Caki2 (cell line): ENCODE data around the gene TOR1A. TPM values are rescaled to one million over a fixed set of nuclear protein-coding genes. Genes with fewer than 3 reads are reported as not detected.

Experiments
- DNase-seq: peaks from one replicate; pipeline ENCODE4 v3.0.0-alpha.2; 2015; ENCODE audit warnings: low read depth
- in situ Hi-C: cut with HindIII; loops from 2 replicates; pipeline ENCODE4 v1.10.0; 2016; ENCODE audit warnings: low sequenced_read_pairs, low pct_unique_long_range_greater_than_20kb, mixed read lengths
- total RNA-seq: library from RNA; depleted of rRNA; stranded (reverse); fragments of >200 nt; shearing (Covaris generic); gene quantifications from 2 replicates; pipeline ENCODE4 v1.2.3, GENCODE V29; 2014; ENCODE audit warnings: low replicate concordance

The TOR1A gene
- total RNA-seq, 1 experiment from 2014 or later: 38.7 TPM

DNA sequence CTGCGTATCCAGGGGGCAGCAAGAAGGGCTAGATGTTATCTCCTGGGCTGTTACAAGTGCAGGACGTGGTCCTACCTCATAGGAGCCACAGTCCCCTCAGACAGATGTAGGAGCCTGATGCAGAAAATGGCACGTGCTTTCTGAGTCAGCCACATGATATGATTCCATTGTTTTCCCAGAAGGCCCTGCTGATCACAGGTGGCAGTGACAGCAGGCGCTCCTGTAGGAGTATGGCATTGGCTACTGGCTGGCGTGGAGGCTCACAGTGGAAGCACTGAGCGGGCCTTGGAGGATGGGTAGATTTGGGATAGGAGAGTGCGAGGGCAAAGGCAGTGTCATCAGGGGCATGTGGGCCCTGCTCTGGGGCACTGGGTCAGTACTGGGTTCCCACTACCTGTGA lies 33.3 kb upstream of the TOR1A start:
- in situ Hi-C loops: no loop called here
- DNase-seq: no peak

DNA sequence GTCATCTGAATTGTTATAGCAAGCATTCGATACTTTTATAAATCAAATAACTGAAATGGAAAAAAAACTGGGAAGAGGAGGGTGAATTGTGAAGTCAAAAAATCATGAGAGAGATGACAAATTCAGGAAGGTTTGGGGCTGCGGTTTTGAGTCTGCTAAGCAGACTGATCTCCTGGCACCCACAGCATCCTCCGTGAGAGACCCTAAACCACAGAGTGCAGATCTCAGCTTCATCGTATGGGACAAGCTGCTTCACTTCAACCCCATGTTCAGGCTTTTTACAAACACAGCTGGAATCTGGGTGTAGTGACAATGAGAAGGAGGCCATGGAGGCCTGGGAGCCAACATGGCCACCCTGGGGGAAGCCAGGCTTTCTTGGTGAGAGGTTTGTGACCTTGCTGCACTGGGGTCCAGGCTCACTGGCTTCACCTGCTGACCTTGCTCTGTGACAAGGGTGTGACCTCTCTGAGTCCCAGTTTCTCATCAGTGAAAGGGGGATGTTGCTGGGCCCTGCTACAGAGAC lies 30.7 kb upstream of the TOR1A start:
- no peak for DNase-seq
- in situ Hi-C loops: no loop called here

DNA sequence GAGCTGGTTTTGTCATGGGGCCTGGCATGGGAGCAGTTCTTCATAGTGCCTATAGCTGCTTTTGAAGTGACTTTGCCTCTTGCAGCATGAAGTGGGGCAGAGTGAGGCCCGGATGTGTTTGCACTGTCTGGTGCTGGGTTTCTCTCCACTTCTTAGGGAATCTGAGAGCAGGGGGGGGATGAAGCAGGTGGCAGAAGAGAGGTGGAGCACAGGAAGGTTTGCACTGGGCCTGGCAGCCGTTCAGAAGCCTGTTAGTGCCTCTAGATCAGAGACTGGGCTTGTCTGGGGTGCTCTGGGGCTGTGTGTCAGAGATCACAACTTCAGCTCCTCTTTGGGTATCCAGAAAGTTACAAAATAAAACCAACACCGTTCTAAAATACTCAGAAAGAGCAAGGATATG lies 29.7 kb upstream of the TOR1A start:
- in situ Hi-C loops: no loop called here
- no peak for DNase-seq

DNA sequence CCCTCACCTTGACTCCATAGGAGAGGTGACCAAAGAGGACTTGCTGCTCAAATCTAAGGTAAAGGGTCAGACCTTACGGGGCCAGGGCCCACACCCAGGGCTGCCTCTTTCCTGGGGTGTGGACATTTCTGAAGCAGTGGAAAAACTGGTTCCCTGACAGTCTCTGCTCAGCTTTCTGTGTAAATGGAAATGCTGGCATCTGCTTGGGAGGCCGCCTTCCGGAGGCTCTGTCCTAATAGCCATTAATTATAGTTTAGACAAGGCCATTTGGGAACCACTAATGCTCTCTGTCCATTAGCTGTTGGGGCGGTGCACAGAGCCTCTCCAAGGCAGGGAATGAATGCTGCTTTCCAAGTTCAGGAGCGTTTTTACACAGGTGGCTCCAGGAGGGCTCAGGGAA lies 28.6 kb upstream of the TOR1A start:
- DNase-seq: no peak
- in situ Hi-C loops: no loop called here

DNA sequence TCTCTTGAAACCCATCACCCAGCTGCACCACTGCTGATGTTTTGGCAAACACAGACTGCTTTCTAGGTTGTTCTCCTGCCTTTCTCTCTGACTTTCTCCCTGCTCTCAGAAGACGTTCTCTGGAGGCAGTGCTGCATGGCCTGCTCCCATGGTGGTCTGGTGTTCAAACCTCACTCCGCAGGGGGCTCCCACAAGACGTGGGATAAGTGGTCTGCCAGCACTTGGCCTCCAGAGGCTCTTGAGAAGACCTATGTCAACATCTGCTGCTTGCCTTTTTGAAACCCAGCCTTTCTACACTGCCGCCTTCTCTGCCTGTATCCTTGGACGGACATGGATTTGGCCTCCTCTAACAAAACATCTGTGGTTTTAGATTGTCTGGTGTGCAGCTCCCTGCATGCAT lies 27.9 kb upstream of the TOR1A start:
- in situ Hi-C loops: no loop called here

DNA sequence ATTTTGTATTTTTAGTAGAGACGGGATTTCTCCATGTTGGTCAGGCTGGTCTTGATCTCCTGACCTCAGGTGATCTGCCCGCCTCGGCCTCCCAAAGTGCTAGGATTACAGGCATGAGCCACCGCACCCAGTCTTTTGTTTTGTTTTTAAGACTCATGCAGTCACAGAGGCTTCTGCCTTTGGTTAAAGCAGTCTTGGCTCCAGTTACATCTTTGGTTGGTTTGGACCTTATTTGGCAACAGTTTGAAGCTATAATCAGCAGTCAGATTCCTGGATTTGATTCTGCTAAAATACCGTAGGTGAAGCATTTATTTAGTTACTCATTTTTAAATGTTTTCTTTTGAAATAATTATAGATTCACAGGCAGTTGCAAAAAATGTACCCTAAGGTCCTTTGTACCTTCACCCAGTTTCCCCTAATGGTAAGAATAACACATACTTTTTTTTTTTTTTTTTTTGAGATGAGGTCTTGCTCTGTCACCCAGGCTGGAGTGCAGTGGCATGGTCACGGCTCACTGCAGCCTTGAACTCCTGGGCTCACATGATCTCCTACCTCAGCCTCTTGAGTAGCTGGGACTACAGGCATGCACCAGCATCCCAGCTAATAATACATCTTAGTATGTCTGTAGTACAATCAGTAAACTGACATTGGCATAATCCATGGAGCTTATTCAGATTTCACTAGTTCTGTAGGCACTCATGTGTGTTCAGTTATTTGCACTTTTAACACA lies 27.1 kb upstream of the TOR1A start:
- peak; percentile 95 for DNase-seq

More for the DNA sequence above, 27.9 kb upstream of the TOR1A start:
- DNase-seq: no peak

DNA sequence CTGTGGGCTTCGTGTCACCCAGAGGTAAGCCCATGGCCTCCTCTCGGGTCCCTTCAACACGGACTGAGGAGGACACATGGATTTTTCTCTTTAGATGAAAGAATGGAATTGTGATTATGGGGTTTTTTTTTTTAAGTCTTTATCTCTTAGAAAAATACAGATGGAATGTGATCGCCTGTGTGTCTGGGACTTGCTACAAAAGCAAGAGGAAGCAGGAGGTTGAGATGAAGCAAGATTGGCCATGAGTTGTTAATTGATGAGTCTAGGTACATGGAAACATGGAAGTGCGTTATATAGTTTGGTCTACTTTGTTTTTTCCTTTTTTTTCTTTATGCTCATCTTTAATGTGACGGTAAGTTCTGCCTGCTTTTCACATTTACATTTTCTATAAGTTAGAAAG lies 26.0 kb upstream of the TOR1A start:
- peak; percentile 33 for DNase-seq
- in situ Hi-C loops: no loop called here

More for the DNA sequence above, 27.1 kb upstream of the TOR1A start:
- in situ Hi-C loops: no loop called here

DNA sequence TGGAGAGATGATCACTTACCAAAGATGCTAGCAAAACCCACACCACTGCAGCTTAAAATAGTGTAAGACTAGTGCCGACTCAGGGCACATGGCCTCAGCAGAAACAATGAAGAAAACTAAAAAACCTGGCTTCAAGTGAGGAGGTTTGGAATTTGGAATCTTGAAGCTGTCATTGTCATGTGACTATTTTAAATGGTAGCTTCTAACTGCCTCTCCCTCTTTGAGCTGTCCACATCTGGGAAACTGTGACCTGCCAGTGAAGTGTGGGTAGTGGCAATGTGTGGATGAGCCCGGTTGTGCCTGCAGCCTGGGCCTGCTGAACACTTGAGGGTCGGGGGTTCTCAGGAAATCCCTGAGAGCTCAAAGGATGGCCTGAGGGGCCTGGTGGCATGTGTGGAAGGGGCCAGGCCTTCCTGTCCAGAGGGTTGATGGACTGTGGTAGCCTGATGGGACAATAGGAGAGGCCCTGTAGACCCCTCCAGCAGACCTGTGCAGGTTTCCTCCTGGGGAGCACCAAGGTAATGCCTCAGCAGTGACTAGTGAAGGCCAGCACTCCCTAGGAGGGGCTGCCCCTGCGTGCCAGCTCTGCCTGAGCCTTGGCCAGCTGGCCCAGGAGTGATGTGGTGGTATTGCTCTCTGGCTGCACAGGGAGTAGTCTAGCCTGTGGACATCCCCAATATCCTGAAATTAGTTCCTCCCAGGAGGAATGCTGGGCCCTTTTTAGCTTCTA lies 24.9 kb upstream of the TOR1A start:
- in situ Hi-C loops: no loop called here
- DNase-seq: no peak

DNA sequence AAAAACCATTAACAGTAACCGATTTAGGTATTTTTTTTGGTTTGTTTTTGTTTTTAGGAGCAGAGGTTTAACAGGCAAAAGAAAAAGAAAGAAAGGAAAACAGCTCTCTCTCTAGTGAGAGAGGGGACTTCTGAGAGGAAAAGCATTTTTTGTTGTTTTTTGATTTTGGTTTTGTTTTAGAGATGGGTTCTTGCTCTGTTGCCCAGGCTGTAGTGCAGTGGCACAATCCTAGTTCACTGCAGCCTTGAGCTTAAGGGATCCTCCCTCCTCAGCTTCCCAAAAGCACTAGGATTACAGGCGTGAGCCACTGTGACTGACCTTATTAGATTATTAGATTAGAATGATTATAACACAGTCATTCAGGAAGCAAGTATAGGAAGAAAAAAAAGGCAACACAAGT lies 21.4 kb upstream of the TOR1A start:
- in situ Hi-C loops: no loop called here
- DNase-seq: no peak

DNA sequence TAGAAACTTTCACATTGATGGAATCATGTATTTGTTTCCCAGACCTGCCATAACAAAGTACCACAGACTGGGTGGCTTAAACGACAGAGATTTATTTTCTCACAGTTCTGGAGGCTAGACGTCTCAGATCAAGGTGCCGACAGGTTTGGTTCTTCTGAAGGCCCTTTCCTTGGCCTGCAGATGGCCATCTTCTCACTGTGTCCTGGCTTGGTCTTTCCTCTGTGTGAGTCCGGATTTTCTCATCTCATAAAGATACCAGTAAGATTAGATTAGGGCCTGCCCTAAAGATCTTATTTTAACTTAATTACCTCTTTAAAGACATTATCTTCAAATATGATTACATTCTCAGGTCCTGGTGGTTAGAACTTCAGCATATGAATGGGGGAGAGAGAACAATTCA lies 17.1 kb upstream of the TOR1A start:
- in situ Hi-C loops: no loop called here
- DNase-seq: no peak

DNA sequence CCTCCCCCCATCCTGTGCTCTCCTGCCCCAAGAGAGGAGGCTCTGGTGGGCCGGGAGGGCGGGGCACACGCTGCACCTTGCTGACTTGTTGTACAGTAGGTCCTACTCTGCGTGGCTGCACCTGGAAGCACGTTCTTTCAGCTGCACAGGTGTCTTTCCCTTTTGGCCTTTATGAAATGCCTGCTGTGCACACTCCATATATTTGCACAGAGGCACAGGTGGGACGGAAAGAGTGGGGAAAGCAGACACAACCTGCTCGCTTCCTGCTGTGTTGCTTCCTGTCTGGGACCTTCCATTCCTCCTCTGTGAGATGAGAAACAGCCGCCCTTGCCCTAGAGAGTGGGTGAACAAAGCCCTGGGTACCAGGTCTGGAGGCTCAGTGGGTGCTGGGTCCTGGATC lies 16.1 kb upstream of the TOR1A start:
- DNase-seq: no peak
- in situ Hi-C loops: no loop called here

DNA sequence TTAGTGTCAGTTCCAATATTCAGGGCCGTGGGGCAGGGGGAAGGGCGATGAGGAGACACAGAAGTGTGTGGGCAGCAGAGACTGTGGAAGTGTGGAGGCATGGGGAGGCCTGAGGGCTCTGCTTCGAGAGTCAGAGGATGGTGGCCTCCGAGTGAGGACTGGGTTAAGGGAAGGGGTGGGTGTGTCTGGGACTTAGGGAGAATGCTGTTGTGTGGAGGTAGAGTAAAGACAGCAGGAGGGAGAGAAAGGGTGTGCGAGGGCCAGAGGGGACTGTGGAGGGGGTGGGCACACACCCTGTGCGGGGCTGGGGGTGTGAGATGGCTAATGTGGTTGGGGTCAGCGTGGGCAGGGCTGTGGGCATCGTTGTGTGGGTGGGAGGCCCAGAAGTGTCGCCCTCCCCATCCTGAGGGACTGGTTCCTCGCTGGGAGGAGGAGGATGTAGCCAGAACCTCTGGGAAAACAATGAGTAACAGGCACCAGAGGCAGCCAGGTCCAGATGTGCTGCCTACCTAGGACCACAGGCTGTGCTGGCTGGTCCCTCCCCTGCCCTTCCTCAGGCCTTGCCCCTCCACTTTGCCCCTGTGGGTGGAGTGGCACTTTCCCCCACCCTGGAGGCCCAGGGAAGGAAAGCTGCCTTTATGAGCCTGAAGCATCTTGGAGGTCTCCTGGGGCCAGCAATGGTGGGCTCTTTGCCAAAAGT lies 15.5 kb upstream of the TOR1A start:
- no peak for DNase-seq
- in situ Hi-C loops: no loop called here

DNA sequence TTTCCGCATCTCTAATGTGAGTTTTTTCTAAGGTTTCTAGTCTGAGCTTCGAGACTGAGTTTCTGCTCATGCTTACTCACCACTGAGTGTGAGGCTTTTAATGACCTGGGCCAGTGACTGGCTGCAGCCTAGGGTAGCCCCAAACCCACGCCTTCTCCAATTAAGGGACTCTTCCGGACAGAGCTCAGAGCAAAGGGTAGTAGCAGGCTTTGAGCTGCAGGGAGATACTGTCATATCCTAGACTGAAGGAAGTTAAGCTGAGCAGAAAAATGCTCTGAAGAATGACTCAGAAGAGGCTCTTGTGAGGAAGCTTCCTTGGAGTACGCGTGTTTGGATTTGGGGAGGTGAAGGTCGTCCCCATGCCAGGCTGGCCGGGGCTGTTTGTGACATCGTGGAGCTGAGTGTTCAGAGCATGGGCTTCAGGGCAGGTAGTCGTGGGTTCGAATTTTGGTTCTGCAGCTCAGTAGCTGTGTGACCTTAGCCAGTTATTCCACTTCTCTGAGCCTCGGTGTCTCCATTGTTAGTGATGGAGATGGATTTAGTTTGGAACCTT lies 14.8 kb upstream of the TOR1A start:
- in situ Hi-C loops: no loop called here
- DNase-seq: peak; percentile 55

DNA sequence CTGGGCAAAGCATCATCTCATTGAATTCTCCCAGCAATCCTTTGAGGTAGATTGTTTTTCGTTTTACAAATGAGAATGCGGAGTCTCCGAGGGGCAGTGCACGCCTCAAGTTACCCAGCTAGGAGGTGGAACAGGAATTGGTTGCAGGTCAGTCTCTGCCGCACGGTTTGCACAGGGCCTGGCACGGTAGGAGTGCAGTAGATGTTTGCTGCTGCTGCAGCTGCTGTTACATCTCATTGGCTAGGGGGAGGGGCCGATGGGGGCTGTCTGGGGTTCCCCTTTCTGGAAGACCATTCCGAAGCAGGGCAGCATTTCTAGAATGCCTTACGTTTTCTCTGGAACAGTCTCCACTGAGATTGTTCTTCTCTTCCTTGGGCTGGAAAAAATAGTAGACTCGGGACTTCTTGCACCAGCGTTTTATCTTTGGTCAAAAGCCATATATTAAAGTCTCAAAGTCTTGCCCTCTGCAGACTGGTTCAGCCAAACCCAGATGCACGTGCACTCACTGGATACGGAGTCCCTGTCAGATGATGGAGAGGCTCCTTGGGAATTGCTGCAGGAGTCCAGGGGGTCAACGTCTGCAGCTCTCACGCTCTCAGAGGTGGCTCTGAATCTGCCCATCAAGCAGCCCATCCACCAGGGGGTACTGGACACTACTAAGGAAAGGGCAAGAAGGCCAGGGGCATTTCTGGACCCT lies 12.5 kb upstream of the TOR1A start:
- DNase-seq: no peak
- in situ Hi-C loops: no loop called here

DNA sequence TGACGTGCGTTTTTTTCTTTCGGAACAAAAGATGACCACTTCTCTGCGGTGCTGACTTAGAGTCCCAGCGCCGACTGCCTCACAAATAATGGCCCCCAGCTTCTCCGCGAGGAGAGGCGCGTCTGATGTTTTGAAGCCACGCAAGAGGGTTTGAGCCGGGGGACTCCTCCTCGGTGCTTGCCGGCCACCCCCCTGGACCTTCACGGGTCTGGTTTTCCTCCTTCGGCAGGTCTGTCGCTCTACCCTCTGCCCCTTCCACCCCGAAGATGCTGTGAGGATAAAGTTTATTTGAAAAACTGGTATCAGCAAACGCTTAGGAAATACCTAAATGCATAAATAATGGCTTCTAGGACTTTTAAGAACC lies 11.9 kb upstream of the TOR1A start:
- in situ Hi-C loops: no loop called here
- no peak for DNase-seq

DNA sequence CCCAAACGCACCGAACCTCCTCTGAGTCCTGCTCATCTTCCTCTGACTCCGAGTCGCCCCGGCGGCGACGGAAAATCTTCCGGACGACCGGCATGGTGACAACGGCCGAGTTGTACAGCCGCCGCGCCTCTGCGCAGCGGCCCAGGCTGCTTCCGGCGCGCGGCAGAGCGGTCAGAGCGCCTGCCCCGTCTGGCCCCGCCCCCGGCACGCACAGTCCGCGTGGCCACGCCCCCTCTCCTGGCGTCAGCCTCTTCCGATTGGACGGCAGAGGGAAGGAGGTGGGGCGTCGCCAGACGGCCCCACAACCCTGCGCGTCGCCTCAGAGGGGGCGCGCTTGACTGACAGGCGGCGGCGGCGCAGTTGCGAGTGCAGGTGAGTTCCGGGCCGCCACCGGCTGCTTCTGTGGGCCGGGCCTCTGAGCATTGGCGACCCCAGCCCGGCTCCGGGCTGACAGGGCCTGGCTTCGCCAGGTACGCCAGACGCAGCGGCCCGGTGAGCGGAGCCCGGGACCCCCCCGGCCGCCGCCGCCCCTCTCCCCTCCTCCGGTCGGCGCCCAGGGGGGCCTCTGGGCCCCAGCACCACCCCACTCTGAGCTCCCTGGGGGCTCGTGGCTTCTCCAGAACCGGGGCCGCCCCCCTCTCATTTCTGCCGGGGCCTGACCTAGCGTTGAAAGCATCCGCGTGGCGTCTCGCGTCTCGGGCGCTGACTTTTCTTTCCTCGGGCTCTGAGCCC lies 11.4 kb upstream of the TOR1A start, which contains the start of the genes C9orf78 and USP20:
Gene C9orf78 (minus strand): TSS at position 148 of the 732 bp plus-strand sequence. CDS start 54 bp downstream, at position 94.
Gene USP20 (plus strand): TSS at position 331 of the 732 bp plus-strand sequence. CDS start 17,098 bp downstream, outside the sequence.
- in situ Hi-C loops: no loop called here
- peak; percentile 88 for DNase-seq

DNA sequence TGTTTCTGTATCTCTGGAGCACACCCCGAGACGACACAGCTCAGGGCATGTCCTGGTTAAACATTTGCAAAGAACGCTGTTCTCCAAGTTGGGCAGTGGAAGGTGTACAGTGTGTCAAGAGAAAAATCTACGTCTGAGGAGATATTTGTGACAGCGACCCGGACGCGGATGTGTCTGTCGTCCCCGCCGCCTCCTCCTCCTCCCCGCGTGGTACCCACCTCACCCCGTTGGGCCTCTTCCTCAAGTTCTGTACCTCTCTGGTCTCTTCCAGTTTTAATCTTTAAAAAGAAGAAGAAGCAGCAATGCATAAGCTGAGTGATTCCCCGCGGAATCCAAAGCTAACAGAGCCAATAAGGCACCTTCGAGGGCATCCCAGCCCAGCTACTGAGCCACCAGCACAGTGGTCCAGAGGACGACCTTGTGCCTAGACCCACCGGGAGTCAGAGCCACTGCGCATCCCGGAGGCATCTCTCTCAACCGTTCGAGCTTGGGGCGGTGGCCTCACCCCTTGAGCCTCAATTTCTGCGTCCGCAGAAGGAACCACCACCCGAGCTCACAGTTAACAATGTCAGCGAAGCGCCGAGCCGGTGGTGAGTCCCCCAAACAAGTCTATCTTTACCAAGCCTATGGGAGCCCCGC lies 10.7 kb upstream of the TOR1A start:
- DNase-seq: peak; percentile 15

More for the DNA sequence above, 10.7 kb upstream of the TOR1A start:
- in situ Hi-C loops: no loop called here
